CD4-positive, alpha-beta T cell treated with Interleukin-2 at 100 ng/mL for 4 hours (primary cell): ENCODE results near the gene SPRY2.
"Not testable (repeated sequence)": the region's sequence is repeated elsewhere in the genome, so short reads cannot be mapped to it uniquely, and the experiment has no call there.

Experiments used
- DNase-seq: peaks from one replicate; pipeline ENCODE4 v3.0.0-alpha.2; 2020; ENCODE audit warnings: low spot score

The SPRY2 gene, protein sequence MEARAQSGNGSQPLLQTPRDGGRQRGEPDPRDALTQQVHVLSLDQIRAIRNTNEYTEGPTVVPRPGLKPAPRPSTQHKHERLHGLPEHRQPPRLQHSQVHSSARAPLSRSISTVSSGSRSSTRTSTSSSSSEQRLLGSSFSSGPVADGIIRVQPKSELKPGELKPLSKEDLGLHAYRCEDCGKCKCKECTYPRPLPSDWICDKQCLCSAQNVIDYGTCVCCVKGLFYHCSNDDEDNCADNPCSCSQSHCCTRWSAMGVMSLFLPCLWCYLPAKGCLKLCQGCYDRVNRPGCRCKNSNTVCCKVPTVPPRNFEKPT

DNA sequence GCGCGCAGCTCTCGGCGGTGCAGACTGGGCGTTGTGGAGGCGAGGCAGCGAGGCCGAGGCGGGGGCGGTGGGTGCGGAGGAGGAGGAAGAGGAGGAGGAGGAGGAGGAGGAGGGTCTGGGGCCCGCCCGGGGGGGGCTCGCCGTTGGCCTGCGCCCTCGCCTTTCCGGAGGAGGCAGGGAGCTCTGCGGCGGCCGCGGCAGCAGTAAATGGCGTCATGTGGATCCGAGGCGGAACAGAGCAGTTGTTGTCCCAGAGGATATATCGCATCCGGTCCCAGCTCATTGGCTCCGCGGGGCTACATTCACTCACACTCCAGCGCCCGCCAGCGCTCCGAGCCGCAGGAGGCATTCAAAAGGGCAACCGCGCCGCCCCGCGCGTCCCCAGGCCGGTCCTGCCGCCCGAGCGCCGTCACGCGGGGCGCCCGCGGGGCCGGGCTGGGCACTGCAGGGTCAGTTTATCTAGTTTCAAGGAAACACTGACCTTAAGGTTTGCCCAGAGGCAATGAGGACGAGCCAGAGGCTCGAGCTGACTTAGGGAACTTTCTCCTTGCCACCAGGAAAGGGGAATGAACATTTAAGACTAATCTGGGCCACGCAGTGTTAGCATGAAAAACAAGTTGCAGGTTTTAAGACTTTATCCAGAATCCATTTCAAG lies at the start of gene SPRY2:
Gene SPRY2, minus strand, starts transcription at position 26 of the 655 bp plus-strand sequence. CDS start 3,421 bp downstream, outside the sequence.
- no peak for DNase-seq

- DNase-seq = no peak
These were observed 49.4 kb upstream of the SPRY2 start for GRCh38 chr13:80390338-80390737.

DNA sequence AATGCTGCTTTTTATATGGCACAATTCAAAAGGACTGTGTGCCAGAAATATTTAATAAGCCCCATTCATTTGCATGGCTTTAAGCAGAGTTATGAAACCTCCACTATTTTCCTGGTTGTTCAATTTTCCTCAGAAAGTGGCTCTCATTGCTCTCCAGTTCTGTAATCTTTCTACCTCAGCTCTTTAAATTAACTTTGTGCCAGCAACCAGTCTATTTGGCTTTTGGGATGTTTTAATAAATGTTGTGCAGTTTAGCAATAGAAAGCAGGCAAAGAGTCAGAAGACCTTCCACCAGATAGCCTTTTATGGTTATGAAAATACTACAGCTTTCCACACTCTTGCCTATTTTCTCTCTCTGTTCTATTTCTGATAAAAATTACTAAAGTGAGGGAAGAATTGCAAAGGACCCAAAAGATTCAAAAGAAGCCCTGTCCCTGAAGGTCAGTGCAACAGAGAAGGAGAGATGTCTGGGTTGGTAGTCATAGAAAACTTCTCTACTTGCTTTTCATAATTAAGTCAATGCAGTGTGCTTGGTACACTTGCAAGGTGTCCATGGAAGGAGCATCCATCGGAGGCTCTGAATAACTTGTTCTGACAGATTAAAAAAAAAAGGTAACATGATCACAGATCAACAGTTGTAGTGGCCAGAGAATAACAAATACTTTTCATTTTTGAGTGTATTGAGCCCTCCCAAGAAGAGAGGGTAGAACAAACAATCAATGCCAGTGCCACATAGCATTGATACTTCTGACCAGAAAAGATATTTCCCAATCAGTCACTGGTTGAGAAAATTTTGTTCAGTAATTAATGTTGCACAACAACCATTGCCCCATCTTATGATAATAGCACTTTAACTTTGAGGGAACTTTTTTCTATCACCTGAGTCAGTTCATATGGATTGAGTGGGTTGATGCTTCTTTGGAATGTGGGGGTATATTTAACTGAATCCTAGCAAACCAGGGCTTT lies 48.4 kb upstream of the SPRY2 start:
- DNase-seq = no peak

DNA sequence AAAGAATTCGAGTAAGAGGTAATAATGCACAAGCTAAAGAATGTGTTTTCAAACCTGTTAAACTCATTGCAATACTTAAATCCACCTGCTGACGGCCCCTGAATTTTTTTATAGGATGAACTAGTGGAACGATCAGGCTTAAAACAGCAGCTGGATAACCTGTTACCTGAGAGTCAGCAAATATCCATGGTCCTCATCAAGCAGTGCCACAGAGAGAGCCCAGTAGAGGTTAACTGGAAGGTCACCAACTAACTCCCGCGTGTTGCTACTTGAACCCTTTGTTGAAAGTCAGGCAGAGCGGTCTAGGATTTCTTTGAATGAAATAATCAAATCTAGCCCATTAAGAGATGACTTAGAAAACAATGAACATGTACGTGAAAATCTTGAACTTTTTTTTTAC lies 47.6 kb upstream of the SPRY2 start:
- DNase-seq = no peak

DNA sequence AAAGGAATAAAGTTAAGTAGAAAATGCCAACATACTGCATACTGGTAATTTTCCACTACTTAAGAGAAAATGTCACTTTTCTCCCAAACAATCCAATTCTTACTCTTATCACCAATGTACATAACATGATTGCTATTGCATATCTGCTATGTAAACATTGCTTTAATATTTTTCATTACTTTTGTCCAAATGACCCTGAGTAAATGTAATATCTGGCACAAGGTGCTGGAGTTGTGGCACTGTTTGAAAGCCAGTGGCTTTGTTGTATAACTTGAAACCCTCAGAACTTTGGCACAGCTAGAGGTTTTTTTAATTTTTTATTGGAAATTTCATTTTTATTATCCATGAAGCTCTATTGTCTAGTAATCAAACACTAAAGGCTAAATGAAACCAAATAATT lies 45.7 kb upstream of the SPRY2 start:
- no peak for DNase-seq

- DNase-seq = peak; percentile 14
These were observed 45.1 kb upstream of the SPRY2 start for GRCh38 chr13:80386002-80386401.

GRCh38 chr13:80382576-80382975 lies 41.6 kb upstream of the SPRY2 start:
- DNase-seq = no peak

- DNase-seq = no peak
These were observed 38.3 kb upstream of the SPRY2 start for GRCh38 chr13:80379245-80379644.

DNA sequence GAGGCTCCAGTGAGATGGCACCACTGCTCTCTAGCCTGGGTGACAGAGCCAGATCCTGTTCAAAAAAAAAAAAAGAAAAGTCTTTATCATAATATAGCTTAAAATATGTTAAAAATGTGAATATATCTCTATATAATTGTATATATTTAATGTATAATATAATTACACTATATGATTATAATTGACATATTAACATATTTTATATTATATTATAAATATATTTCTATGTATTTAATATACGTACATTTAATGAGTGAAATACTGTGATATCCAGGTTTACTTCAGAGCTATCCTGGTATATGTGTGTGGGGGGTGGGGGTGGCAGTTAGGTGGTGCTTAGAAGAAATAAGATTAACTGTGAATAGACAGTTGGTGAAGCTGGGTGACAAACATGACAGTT lies 35.6 kb upstream of the SPRY2 start:
- no peak for DNase-seq

DNA sequence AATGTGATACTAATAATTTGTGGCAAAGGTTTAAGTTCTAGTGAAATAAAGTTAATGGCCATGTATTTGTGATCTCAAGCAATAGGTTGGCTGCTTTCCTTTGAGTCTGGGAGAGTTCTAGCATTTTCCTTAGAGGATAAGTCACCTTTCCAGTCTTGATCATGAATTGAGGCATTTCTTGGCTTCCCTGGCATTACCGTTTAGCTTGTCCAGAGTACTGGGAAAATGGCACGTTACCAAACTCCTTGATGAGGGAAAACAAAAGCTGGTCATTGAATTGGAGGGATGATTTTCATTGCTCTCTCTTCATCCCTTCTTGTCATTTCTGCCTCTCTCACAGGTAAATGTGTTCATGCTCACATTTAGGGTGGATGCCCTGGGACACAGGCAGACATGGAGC lies 34.0 kb upstream of the SPRY2 start:
- no peak for DNase-seq

DNA sequence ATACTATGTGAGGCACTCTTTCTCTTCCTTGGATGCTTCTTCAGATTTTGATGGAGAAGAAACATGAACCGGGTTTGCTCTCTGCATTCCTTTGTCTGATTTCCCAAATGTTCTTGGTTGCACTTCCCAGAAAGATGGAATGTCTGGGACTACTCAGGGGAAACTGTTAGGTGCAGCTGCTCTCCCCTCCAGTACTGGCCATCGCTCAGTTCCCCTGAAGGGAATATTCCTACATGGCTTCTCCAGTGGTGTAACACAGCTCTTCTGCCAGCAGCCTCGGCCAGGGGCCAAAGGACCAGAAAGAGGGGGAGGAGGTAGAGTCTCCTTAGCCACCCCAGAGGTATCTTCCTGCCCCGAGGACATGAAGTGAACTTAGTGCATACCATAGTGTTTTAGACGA lies 33.5 kb upstream of the SPRY2 start:
- DNase-seq = no peak

DNA sequence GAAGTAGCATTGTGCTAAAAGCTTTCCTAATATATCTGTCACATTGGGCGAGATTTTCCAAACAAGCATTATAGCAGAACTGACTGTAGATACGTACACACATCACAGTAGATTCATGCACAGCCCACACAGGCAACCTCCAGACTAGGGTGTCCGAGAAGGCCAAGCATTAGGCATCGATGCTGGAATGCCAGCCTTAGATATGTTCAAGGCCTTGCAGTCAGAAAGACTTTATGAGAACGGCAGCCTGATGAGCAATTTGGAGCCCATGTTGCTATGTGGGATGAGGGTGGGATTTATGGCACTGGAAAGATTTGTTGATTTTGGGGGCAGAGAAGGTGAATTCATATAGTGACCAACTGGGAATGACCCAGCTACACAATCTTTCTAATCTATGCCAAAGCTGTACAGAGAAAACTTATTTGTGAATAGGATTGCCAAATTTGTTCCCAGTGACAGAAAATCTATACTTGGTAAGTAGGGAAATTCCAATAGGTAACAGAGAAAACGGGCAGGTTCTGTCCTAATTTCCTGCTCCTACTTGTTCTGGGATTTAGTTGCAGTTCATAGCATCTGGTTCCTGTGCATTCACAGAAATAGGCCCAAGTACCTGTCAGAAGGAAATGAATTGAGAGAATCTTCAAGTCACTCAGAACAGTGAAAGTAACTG lies 31.0 kb upstream of the SPRY2 start:
- DNase-seq = no peak

DNA sequence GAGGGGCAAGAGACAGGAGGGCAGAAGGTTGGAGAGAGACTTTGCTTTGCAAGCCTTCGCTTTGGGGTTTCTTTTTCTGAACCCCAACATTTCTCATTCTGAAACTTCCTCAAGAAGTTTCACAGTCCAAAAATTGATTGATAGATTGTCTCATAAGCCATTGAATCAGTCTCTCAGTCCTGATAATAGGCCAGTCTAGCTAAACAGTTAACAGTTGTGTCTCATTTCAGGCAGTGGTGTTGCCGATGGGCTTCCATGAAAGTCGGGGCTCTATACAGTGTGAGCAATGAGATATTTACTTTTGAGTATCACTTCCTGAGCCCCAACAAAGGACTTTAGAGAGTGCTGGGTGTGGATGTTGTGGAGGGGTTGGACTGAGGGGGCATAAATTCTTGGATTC lies 26.5 kb upstream of the SPRY2 start:
- DNase-seq = no peak

DNA sequence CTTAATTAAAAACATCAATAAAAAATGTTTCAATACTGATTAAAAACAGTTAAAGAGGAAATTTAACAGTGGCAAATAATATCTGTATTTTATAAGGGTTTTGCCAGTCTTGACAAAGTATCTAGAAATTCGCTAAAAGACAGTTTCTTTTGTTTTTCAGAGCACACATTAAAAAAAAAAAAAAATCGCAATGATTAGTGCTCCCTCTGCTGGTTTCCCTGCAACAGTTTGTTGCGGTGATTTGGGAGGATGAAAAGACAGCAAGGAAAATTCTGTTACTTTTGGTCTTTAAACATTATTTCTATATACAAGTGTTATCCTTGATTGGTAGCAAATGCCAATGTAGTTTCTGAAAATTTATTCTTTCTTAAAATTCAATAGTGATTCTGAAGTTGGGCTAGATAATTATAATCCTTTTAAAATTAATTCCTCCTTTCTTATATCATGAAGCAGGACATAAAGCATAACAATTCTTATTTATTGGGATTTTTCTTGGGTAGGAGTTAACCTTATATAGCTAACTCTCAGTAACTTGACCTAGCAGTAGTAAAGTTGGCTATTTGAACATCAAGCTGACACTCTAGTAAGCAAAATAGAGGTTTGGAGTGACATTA lies 23.1 kb upstream of the SPRY2 start:
- DNase-seq = no peak

- DNase-seq = no peak
These were observed 21.6 kb upstream of the SPRY2 start for GRCh38 chr13:80362481-80362880.

GRCh38 chr13:80361883-80362327 lies 21.0 kb upstream of the SPRY2 start:
- DNase-seq = no peak

DNA sequence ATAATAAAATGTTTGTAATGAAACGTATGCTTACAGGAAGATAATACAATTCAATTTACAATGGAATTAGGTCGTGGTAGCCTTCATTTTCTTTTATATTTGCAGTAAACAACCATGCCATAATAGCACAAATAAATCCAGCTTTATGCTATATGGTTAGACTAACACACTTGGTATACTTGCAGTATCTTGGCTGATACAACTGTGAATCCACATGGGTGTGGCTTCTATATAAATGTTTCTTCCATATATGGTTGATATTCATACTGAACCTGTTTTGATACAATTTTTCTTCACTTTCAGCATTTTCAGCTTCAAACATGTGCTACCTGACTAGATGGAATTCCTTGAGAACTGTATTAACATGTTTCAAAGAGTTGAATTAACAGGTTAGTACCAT lies 20.4 kb upstream of the SPRY2 start:
- no peak for DNase-seq

GRCh38 chr13:80360453-80360800 lies 19.5 kb upstream of the SPRY2 start:
- no peak for DNase-seq

GRCh38 chr13:80359778-80360452 lies 19.0 kb upstream of the SPRY2 start:
- DNase-seq = no peak

DNA sequence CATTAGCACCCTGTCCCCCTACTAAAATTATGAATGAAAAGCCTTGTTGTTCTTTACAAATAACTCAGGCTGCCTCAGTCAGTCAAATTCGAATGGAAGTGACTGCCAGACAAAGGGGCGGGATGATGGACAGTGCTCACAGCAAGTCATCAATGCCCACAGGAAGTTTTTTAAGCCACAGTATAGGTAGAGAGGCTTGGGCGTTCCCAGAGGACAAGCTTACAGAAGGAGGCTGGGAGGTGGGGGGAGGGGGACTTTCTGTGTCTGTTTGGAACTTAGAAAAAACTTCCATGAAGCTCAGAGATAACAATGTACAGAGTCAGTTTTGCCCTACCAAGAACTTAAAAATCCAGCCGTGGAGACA lies 18.5 kb upstream of the SPRY2 start:
- no peak for DNase-seq

DNA sequence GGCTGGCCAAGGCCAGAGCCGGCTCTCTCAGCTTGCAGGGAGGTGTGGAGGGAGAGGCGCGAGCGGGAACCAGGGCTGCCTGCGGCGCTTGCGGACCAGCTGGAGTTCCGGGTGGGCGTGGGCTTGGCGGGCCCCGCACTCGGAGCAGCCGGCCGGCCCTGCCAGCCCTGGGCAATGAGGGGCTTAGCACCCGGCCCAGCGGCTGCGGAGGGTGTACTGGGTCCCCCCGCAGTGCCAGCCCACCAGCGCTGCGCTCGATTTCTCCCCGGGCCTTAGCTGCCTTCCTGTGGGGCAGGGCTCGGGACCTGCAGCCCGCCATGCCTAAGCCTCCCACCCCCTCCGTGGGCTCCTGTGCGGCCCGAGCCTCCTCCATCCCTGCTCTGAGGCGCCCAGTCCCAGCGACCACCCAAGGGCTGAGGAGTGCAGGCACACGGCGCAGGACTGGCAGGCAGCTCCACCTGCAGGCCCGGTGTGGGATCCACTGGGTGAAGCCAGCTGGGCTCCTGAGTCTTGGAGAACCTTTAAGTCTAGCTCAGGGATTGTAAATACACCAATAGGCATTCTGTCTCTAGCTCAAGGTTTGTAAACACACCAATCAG lies 14.7 kb upstream of the SPRY2 start:
- not testable (repeated sequence) for DNase-seq
